Measurements from ENCODE around the gene RTN4R.

DNA sequence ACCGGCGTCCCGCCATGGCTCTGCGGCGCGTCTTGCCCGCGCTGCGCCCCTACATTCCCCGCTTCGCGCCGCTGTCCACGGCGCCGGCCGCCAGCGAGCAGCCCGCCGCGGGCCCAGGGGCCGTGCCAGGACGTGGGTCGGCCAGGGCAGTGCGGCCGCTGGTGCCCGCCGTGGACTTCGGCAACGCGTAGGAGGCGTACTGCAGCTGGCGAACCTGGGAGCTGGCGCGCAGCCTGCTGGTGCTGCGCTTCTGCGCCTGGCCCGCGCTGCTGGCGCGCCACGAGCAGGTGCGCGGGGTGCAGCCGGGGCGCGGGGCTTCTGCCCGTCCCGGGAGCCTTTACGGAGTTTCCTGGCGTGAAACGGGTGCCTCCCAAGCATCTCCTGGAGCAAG, 31.6 kb upstream of the RTN4R start:
- TF ChIP-seq POLR2A (IDR thresholded peaks at IDR 0.05) (no peak), CTCF (IDR thresholded peaks at IDR 0.05) (no peak)

All from lower leg skin (tissue), 3 donors.